IMR-90 (cell line): ENCODE results near the gene NDUFS2. TPM values are rescaled to one million over a fixed set of nuclear protein-coding genes. Genes with fewer than 3 reads are reported as not detected.

ENCODE experiments used
- ATAC-seq: fragments of 200-7000 bp; cut with Tn5 transposase; 2 replicates; pipeline ENCODE4 v1.9.1; 2020; ENCODE audit warnings: low read depth, mild to moderate bottlenecking, moderate library complexity
- BruUV-seq: library from RNA; stranded (reverse); fragments of 400-500 nt; replicated peaks from 2 replicates; lab custom pipeline; 2021; lab: Mats Ljungman, UMichigan
- CTCF ChIA-PET: fragments of 300-600 bp; formaldehyde crosslinking; extraction: SDS; loops from one replicate; lab custom pipeline; 2021; ENCODE audit warnings: antibody characterized with exemption; lab: Yijun Ruan, JAX
- POLR2A ChIA-PET: fragments of 300-600 bp; sonication (Branson Sonifier 250); formaldehyde crosslinking; loops from one replicate; lab custom pipeline; 2022; ENCODE audit warnings: antibody characterized with exemption; ENCODE audit not compliant: unreplicated experiment; lab: Charles Lee
- DNase-seq: peaks from one replicate; pipeline ENCODE4 v3.0.0; 2013
- H2AFZ ChIP-seq: replicated peaks from 2 replicates; pipeline ENCODE3; 2013; ENCODE audit warnings: low read length, mild to moderate bottlenecking; ENCODE audit not compliant: poor library complexity
- H2AK5ac ChIP-seq: 2 replicates; pipeline ENCODE4 v1.6.1; 2013; ENCODE audit warnings: low read depth, low read length, inconsistent platforms
- H2AK9ac ChIP-seq: replicated peaks from 2 replicates; pipeline ENCODE3; 2013; ENCODE audit warnings: mild to moderate bottlenecking, low read depth, low read length, moderate library complexity; ENCODE audit not compliant: poor library complexity
- H2BK120ac ChIP-seq: 2 replicates; pipeline ENCODE4 v1.6.1; 2013; ENCODE audit warnings: low read depth, low read length, inconsistent platforms
- H2BK15ac ChIP-seq: 3 replicates; pipeline ENCODE4 v1.6.1; 2013; ENCODE audit warnings: low read depth, low read length, inconsistent platforms
- H2BK20ac ChIP-seq: 2 replicates; pipeline ENCODE4 v1.6.1; 2013; ENCODE audit warnings: low read depth, mild to moderate bottlenecking, inconsistent platforms, low read length, moderate library complexity
- H2BK5ac ChIP-seq: 2 replicates; pipeline ENCODE4 v1.6.1; 2013; ENCODE audit warnings: mild to moderate bottlenecking, low read depth, low read length, inconsistent platforms; ENCODE audit not compliant: poor library complexity, severe bottlenecking
- H3K14ac ChIP-seq: replicated peaks from 2 replicates; pipeline ENCODE4 v1.6.1; 2013; ENCODE audit warnings: low read depth, low read length, inconsistent platforms
- H3K18ac ChIP-seq: 2 replicates; pipeline ENCODE4 v1.6.1; 2013; ENCODE audit warnings: low read depth, low read length, control low read depth
- H3K23ac ChIP-seq: 2 replicates; pipeline ENCODE4 v1.6.1; 2013; ENCODE audit warnings: low read depth, low read length, inconsistent platforms
- H3K27ac ChIP-seq: 2 replicates; pipeline ENCODE4 v1.5.1; 2013; ENCODE audit warnings: mild to moderate bottlenecking, control low read depth, low read length; ENCODE audit not compliant: insufficient read depth
- H3K27me3 ChIP-seq: 2 replicates; pipeline ENCODE4 v1.6.1; 2013; ENCODE audit warnings: low read length; ENCODE audit not compliant: control insufficient read depth, insufficient read depth
- H3K36me3 ChIP-seq: 2 replicates; pipeline ENCODE4 v1.6.1; 2013; ENCODE audit warnings: low read length, mixed read lengths; ENCODE audit not compliant: control insufficient read depth, insufficient read depth
- H3K4ac ChIP-seq: 2 replicates; pipeline ENCODE4 v1.6.1; 2013; ENCODE audit warnings: low read depth, low read length, inconsistent platforms
- H3K4me1 ChIP-seq: 2 replicates; pipeline ENCODE4 v1.6.1; 2013; ENCODE audit warnings: low read length, mixed read lengths; ENCODE audit not compliant: control insufficient read depth, insufficient read depth
- H3K4me2 ChIP-seq: 2 replicates; pipeline ENCODE4 v1.6.1; 2013; ENCODE audit warnings: low read depth, mild to moderate bottlenecking, control low read depth, low read length, moderate library complexity
- H3K4me3 ChIP-seq: 2 replicates; pipeline ENCODE4 v1.5.1; 2013; ENCODE audit warnings: low read depth, mild to moderate bottlenecking, control low read depth, low read length, moderate library complexity; ENCODE audit not compliant: insufficient read depth
- H3K56ac ChIP-seq: 2 replicates; pipeline ENCODE4 v1.6.1; 2013; ENCODE audit warnings: low read length, inconsistent platforms; ENCODE audit not compliant: insufficient read depth; ENCODE audit errors: extremely low read depth
- H3K79me1 ChIP-seq, 2 experiments: 2 replicates each; pipeline ENCODE4 v1.6.1; 2013; ENCODE audit warnings: low read length in 2 of 2, inconsistent platforms in 1 of 2, low read depth in 1 of 2
- H3K9ac ChIP-seq: 2 replicates; pipeline ENCODE4 v1.6.1; 2013; ENCODE audit warnings: low read depth, low read length, control low read depth
- H3K9me1 ChIP-seq: 2 replicates; pipeline ENCODE4 v1.6.1; 2013; ENCODE audit warnings: low read length, inconsistent platforms; ENCODE audit not compliant: insufficient read depth
- H3K9me3 ChIP-seq: 2 replicates; pipeline ENCODE4 v1.6.1; 2013; ENCODE audit warnings: low read length; ENCODE audit not compliant: control insufficient read depth, insufficient read depth
- H4K20me1 ChIP-seq: 2 replicates; pipeline ENCODE4 v1.6.1; 2013; ENCODE audit warnings: low read length, inconsistent platforms; ENCODE audit not compliant: insufficient read depth
- H4K5ac ChIP-seq: 2 replicates; pipeline ENCODE4 v1.6.1; 2013; ENCODE audit warnings: mild to moderate bottlenecking, low read depth, low read length, control low read depth
- H4K8ac ChIP-seq, 2 experiments: 2 replicates each; pipeline ENCODE4 v1.6.1; 2013; ENCODE audit warnings: low read depth in 2 of 2, low read length in 2 of 2, control low read depth in 1 of 2, inconsistent platforms in 1 of 2
- H4K91ac ChIP-seq: 2 replicates; pipeline ENCODE4 v1.6.1; 2013; ENCODE audit warnings: low read depth, low read length, inconsistent platforms; ENCODE audit not compliant: insufficient read depth
- BHLHE40 ChIP-seq: fragments of 150-350 bp; IDR thresholded peaks from 2 replicates; pipeline ENCODE4 v1.6.1; 2016; ENCODE audit warnings: mild to moderate bottlenecking, low read depth, low read length
- CEBPB ChIP-seq: IDR thresholded peaks from 2 replicates; pipeline ENCODE4 v1.6.1; 2012; ENCODE audit warnings: low read depth, low read length, improper control_type of control experiment
- CHD1 ChIP-seq: IDR thresholded peaks from 2 replicates; pipeline ENCODE4 v1.6.1; 2012; ENCODE audit warnings: low read depth, low read length, improper control_type of control experiment
- CTCF ChIP-seq: conservative IDR thresholded peaks from 2 replicates; pipeline ENCODE4 v1.5.1; 2012; ENCODE audit warnings: mild to moderate bottlenecking, low read depth, low read length, improper control_type of control experiment
- ELK1 ChIP-seq: fragments of 150-350 bp; IDR thresholded peaks from 2 replicates; pipeline ENCODE4 v1.6.1; 2016; ENCODE audit warnings: low read depth, mild to moderate bottlenecking, low read length, moderate library complexity, borderline replicate concordance
- FOS ChIP-seq: fragments of 150-350 bp; IDR thresholded peaks from 2 replicates; pipeline ENCODE4 v1.6.1; 2016; ENCODE audit warnings: low read depth, low read length
- MAFK ChIP-seq: IDR thresholded peaks from 2 replicates; pipeline ENCODE4 v1.6.1; 2012; ENCODE audit warnings: low read depth, low read length, improper control_type of control experiment
- MAZ ChIP-seq: IDR thresholded peaks from 2 replicates; pipeline ENCODE4 v1.6.1; 2012; ENCODE audit warnings: low read depth, mild to moderate bottlenecking, low read length, improper control_type of control experiment, moderate library complexity, borderline replicate concordance
- MXI1 ChIP-seq: IDR thresholded peaks from 2 replicates; pipeline ENCODE4 v1.6.1; 2012; ENCODE audit warnings: low read depth, mild to moderate bottlenecking, low read length, moderate library complexity, borderline replicate concordance
- NFE2L2 ChIP-seq: fragments of 150-350 bp; IDR thresholded peaks from 2 replicates; pipeline ENCODE4 v1.6.1; 2016; ENCODE audit warnings: low read depth, mild to moderate bottlenecking, low read length
- POLR2A ChIP-seq: IDR thresholded peaks from 2 replicates; pipeline ENCODE4 v1.6.1; 2012; ENCODE audit warnings: mild to moderate bottlenecking, low read depth, low read length
- RAD21 ChIP-seq: IDR thresholded peaks from 2 replicates; pipeline ENCODE4 v1.6.1; 2012; ENCODE audit warnings: low read length, improper control_type of control experiment
- RFX5 ChIP-seq: IDR thresholded peaks from 2 replicates; pipeline ENCODE4 v1.8.0; 2012; ENCODE audit warnings: low read depth, mild to moderate bottlenecking, low read length, moderate library complexity
- SMC3 ChIP-seq: fragments of 150-350 bp; IDR thresholded peaks from 2 replicates; pipeline ENCODE4 v1.6.1; 2016; ENCODE audit warnings: low read depth, mild to moderate bottlenecking, antibody characterized with exemption, low read length, moderate library complexity
- USF2 ChIP-seq: fragments of 150-350 bp; IDR thresholded peaks from 2 replicates; pipeline ENCODE4 v1.6.1; 2017; ENCODE audit warnings: mild to moderate bottlenecking, antibody characterized with exemption, low read length, low read depth
- WGBS, 2 experiments: methylation state at CpG; one replicate each; pipeline versions ENCODE4 v1.1.5 to v1.1.7; 2013; ENCODE audit warnings: missing lambda C conversion rate in 2 of 2; ENCODE audit not compliant: insufficient read length in 1 of 2; ENCODE audit errors: extremely low coverage in 2 of 2; 5-methylcytosine and 5-hydroxymethylcytosine counted together
- dilution Hi-C: fragments of 300-500 bp; cut with HindIII; formaldehyde crosslinking; loops from one replicate; pipeline ENCODE4 v1.14.3; 2018; ENCODE audit warnings: low sequenced_read_pairs; ENCODE audit not compliant: unreplicated experiment
- in situ Hi-C: fragments of 300-500 bp; cut with MboI; formaldehyde crosslinking; loops from 3 replicates; pipeline ENCODE4 v1.14.3; 2019; ENCODE audit warnings: low sequenced_read_pairs, inconsistent platforms, mixed read lengths
- intact Hi-C: fragments of 100-400 bp; cut with micrococcal nuclease; formaldehyde crosslinking; loops from 2 replicates; pipeline ENCODE4 v1.10.0; 2022
- polyA plus RNA-seq, 3 experiments: library from polyadenylated mRNA; depleted of rRNA; stranded (reverse); fragments of >200 nt; gene quantifications; 2 replicates each; pipeline ENCODE4 v1.2.3, GENCODE V29; 2012; ENCODE audit warnings: low replicate concordance in 1 of 3
- total RNA-seq: library from RNA; depleted of rRNA; stranded (reverse); fragments of >200 nt; gene quantifications from 2 replicates; pipeline ENCODE4 v1.2.3, GENCODE V29; 2012

The NDUFS2 gene
- total and polyA plus RNA-seq, 2 of the 4 experiments (the other 2 are of a cell fraction): 85.5 to 101 TPM

- H4K5ac ChIP-seq: no peak overlapping the region
- H4K91ac ChIP-seq: no peak overlapping the region
- ChIA-PET CTCF (interaction anchor here (1.6 kb wide), 1 partner anchor 164 kb away, joined by 4 read pairs; no protein-coding TSS in a partner anchor), POLR2A (no interaction called here)
- H2AK9ac ChIP-seq: peak overlapping the region; percentile 48
- H3K56ac ChIP-seq: no peak overlapping the region
- H2BK20ac ChIP-seq: no peak overlapping the region
- H2AK5ac ChIP-seq: 0 out of 2 replicates have a peak overlapping the region, but pooled peaks have one; percentile 76
- no peak overlapping the region for H2BK120ac ChIP-seq
- no peaks in the 10 kb centered on the region for H3K79me1 ChIP-seq
- BruUV-seq: no TSS peak
- no peak overlapping the region for H3K9ac ChIP-seq
- intact Hi-C loops (no loop called here), in situ Hi-C loops (loop anchor here (10.0 kb wide), 1 partner anchor 526 kb away; the partner anchor contains the start of gene DUSP12), dilution Hi-C loops (no loop called here)
- peaks cover 11% of the 10 kb centered on the region for H3K4me1 ChIP-seq
- no CpG with 5 or more reads among the region's 8 CpGs for WGBS, 2 experiments
- H4K8ac ChIP-seq: no peak overlapping the region
- peaks cover 14% of the 10 kb centered on the region for H3K9me1 ChIP-seq
- no peak overlapping the region for H3K4me3 ChIP-seq
- H3K27ac ChIP-seq: no peak overlapping the region
- H4K20me1 ChIP-seq: no peaks in the 10 kb centered on the region
- peaks cover 14% of the 10 kb centered on the region for H3K36me3 ChIP-seq
- H3K23ac ChIP-seq: no peak overlapping the region
- no peaks in the 10 kb centered on the region; the same call in 1 of the 2 replicates for H3K27me3 ChIP-seq
- peak overlapping the region; percentile 71 for H2AFZ ChIP-seq
- H2BK5ac ChIP-seq: no peak overlapping the region
- no peak overlapping the region for H3K4ac ChIP-seq
- ATAC-seq: no peak
- no peak overlapping the region for H3K18ac ChIP-seq
- no peak overlapping the region for H3K4me2 ChIP-seq
- no peak overlapping the region for H2BK15ac ChIP-seq
- no peak overlapping the region; the same call in 1 of the 2 replicates for H3K14ac ChIP-seq
- H3K9me3 ChIP-seq: no peaks in the 10 kb centered on the region
- DNase-seq: no peak
- TF ChIP-seq USF2 (no peak), CHD1 (no peak), FOS (no peak), POLR2A (no peak), MAFK (no peak), NFE2L2 (no peak), MAZ (no peak), SMC3 (no peak), RFX5 (no peak), CEBPB (no peak), ELK1 (no peak), BHLHE40 (no peak), RAD21 (no peak), CTCF (no peak), MXI1 (no peak)
Observed at GRCh38 chr1:161218301-161219077, 16.3 kb downstream of the NDUFS2 start.
